Measurements from ENCODE around the gene TM4SF20. TPM values are rescaled to one million over a fixed set of nuclear protein-coding genes. Genes with fewer than 3 reads are reported as not detected.
"Not testable (repeated sequence)": the region's sequence is repeated elsewhere in the genome, so short reads cannot be mapped to it uniquely, and the experiment has no call there.

TM4SF20 gene
- total RNA-seq, 2 donors from 2014 or later = not detected

DNA sequence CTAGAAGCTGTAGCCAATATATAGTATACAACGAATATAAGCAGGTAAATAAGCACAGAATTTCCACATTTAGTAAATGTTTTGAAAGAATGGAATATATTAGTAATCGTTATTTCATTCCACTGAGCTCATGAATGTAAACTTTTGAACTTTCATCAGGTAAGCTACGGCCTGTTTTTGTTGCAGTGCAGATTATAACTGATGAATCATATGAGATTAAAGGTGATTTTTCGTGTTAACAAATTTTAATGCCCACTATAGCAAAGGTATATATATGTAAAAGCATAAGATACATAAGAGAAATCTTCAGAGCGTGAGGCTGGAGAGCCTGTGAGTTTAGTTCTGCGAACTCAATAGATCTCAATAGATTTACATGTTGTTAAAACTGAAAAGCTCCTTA is 7.5 kb upstream of the TM4SF20 start:
- H3K4me1 ChIP-seq (ENCODE audit: control insufficient read depth, insufficient read depth, low read length) = no peaks in the 10 kb centered on the region
- no peak for DNase-seq
- WGBS, 2 experiments (ENCODE audit: insufficient coverage in 1 of 2, insufficient read length in 1 of 2) = 91% methylated on average over 4 of the region's 6 CpGs; no CpG with 5 or more reads in 1 of the 2 experiments
- H3K4me3 Mint-ChIP-seq = no peak overlapping the region
- no peak overlapping the region for H3K4me3 ChIP-seq (ENCODE audit: low read length)
- H3K27ac ChIP-seq (ENCODE audit: low read depth, low read length) = no peak overlapping the region
- TF ChIP-seq, protein P1, sequence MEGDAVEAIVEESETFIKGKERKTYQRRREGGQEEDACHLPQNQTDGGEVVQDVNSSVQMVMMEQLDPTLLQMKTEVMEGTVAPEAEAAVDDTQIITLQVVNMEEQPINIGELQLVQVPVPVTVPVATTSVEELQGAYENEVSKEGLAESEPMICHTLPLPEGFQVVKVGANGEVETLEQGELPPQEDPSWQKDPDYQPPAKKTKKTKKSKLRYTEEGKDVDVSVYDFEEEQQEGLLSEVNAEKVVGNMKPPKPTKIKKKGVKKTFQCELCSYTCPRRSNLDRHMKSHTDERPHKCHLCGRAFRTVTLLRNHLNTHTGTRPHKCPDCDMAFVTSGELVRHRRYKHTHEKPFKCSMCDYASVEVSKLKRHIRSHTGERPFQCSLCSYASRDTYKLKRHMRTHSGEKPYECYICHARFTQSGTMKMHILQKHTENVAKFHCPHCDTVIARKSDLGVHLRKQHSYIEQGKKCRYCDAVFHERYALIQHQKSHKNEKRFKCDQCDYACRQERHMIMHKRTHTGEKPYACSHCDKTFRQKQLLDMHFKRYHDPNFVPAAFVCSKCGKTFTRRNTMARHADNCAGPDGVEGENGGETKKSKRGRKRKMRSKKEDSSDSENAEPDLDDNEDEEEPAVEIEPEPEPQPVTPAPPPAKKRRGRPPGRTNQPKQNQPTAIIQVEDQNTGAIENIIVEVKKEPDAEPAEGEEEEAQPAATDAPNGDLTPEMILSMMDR (conservative IDR thresholded peaks at IDR 0.05) = no peak
- H3K9ac ChIP-seq (ENCODE audit: extremely low read depth, low read length, poor library complexity, severe bottlenecking) = no peak overlapping the region
- no peaks in the 10 kb centered on the region for H3K9me3 ChIP-seq (ENCODE audit: control insufficient read depth, low read length)
- no peaks in the 10 kb centered on the region for H3K9me3 Mint-ChIP-seq
- no peaks in the 10 kb centered on the region for H3K36me3 ChIP-seq (ENCODE audit: control insufficient read depth, insufficient read depth, low read length)
- no peaks in the 10 kb centered on the region for H3K27me3 ChIP-seq (ENCODE audit: control insufficient read depth, insufficient read depth, low read length, poor library complexity, severe bottlenecking)
- H3K36me3 Mint-ChIP-seq (ENCODE audit: low read depth) = no peaks in the 10 kb centered on the region
- H3K27ac Mint-ChIP-seq = no peak overlapping the region
- peaks cover 2% of the 10 kb centered on the region for H3K4me1 Mint-ChIP-seq
- H3K27me3 Mint-ChIP-seq (ENCODE audit: insufficient read depth) = no peaks in the 10 kb centered on the region

DNA sequence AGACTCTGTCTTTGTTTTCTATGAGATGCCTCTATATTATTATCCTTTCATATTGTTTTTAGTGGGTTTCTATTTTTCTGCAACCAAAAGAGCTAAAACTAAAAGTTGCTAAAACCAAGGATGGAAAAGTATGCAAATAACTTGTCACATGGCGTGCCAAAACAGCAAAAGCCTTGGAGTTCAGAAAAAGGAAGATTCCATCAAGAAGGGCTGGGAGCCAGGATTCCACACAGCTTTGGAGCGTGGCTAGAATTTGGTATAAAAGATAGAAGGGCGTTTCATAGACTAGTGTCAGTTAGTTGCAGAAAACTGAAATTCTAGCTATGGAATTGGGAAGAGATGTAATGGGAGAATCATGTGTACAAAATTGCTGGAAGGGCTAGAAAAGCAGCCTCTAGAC is 4.6 kb upstream of the TM4SF20 start:
- no peak for DNase-seq
- Histone ChIP-seq H3K27me3 (ENCODE audit: control insufficient read depth, insufficient read depth, low read length, poor library complexity, severe bottlenecking) (no peaks in the 10 kb centered on the region), H3K9ac (ENCODE audit: extremely low read depth, low read length, poor library complexity, severe bottlenecking) (no peak overlapping the region), H3K9me3 (ENCODE audit: control insufficient read depth, low read length) (no peaks in the 10 kb centered on the region), H3K4me3 (ENCODE audit: low read length) (no peak overlapping the region), H3K4me1 (ENCODE audit: control insufficient read depth, insufficient read depth, low read length) (no peaks in the 10 kb centered on the region), H3K36me3 (ENCODE audit: control insufficient read depth, insufficient read depth, low read length) (no peaks in the 10 kb centered on the region), H3K27ac (ENCODE audit: low read depth, low read length) (no peak overlapping the region)
- 85 to 86% methylated on average over 3 of the region's 3 CpGs for WGBS, 2 experiments (ENCODE audit: insufficient coverage in 1 of 2, insufficient read length in 1 of 2)
- TF ChIP-seq, protein P1 (conservative IDR thresholded peaks at IDR 0.05) = no peak
- no peaks in the 10 kb centered on the region for H3K27me3 Mint-ChIP-seq (ENCODE audit: insufficient read depth)
- H3K4me3 Mint-ChIP-seq = no peak overlapping the region
- H3K27ac Mint-ChIP-seq = no peak overlapping the region
- no peaks in the 10 kb centered on the region for H3K9me3 Mint-ChIP-seq
- H3K4me1 Mint-ChIP-seq = no peaks in the 10 kb centered on the region
- no peaks in the 10 kb centered on the region for H3K36me3 Mint-ChIP-seq (ENCODE audit: low read depth)

DNA sequence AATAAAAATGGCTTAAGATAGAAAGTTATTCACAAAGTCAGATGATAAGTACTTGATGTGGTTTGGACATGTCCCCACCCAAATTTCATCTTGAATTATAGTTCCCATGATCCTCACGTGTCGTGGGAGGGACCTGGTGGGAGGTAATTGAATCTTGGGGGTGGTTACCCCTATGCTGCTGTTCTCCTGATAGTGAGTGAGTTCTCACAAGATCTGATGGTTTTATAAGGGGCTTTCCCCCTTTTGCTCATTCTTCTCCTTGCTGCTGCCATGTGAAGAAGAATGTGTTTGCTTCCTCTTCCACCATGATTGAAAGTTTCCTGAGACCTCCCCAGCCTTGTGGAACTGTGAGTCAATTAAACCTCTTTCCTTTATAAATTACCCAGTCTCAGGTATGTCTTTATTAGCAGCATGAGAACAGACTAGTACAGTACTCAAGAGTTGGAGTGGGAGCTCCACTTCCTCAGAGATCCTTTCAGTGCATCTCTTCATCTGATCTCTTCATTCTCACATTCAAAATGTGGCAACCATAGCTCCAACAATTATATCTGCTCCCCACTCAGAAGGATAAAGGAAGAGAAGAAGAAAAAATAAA is 3.2 kb upstream of the TM4SF20 start:
- H3K9me3 ChIP-seq (ENCODE audit: control insufficient read depth, low read length); H3K27me3 ChIP-seq (ENCODE audit: control insufficient read depth, insufficient read depth, low read length, poor library complexity, severe bottlenecking); H3K4me1 ChIP-seq (ENCODE audit: control insufficient read depth, insufficient read depth, low read length); H3K36me3 Mint-ChIP-seq (ENCODE audit: low read depth); H3K4me3 Mint-ChIP-seq; DNase-seq; H3K27ac ChIP-seq (ENCODE audit: low read depth, low read length); H3K27ac Mint-ChIP-seq; H3K4me1 Mint-ChIP-seq; H3K9me3 Mint-ChIP-seq; H3K27me3 Mint-ChIP-seq (ENCODE audit: insufficient read depth); H3K36me3 ChIP-seq (ENCODE audit: control insufficient read depth, insufficient read depth, low read length); H3K4me3 ChIP-seq (ENCODE audit: low read length); H3K9ac ChIP-seq (ENCODE audit: extremely low read depth, low read length, poor library complexity, severe bottlenecking): not testable (repeated sequence)
- WGBS, 2 experiments (ENCODE audit: insufficient coverage in 1 of 2, insufficient read length in 1 of 2) = 100% methylated on average over 2 of the region's 2 CpGs; no CpG with 5 or more reads in 1 of the 2 experiments

DNA sequence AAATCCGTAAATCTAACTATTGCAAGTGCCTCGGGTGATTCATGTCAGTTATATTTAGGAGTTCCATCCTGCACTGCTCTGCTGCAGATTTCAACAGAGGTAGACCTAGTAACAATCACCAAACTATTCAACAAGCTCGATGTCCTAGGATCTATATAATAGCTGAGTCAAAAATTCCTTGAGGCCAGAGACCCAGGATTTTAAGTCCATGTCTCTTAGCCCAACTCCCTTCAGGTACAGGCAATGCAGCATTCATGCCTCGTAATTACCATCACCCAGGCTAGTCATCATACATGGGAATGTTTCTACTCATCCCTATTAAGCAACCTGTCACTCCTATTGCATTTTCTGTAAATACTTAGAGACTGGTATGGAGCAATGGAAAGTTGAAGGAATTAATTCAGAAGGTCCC is 729 bp downstream of the TM4SF20 start:
- Mint-ChIP-seq H3K4me3 (no peak overlapping the region), H3K36me3 (ENCODE audit: low read depth) (no peaks in the 10 kb centered on the region), H3K4me1 (peaks cover 8% of the 10 kb centered on the region), H3K9me3 (no peaks in the 10 kb centered on the region), H3K27ac (no peak overlapping the region), H3K27me3 (ENCODE audit: insufficient read depth) (no peaks in the 10 kb centered on the region)
- TF ChIP-seq, protein P1 (conservative IDR thresholded peaks at IDR 0.05) = no peak
- H3K27ac ChIP-seq (ENCODE audit: low read depth, low read length) = no peak overlapping the region
- no peak for DNase-seq
- no peaks in the 10 kb centered on the region for H3K36me3 ChIP-seq (ENCODE audit: control insufficient read depth, insufficient read depth, low read length)
- no peak overlapping the region for H3K4me3 ChIP-seq (ENCODE audit: low read length)
- no peaks in the 10 kb centered on the region for H3K4me1 ChIP-seq (ENCODE audit: control insufficient read depth, insufficient read depth, low read length)
- 94 to 95% methylated on average over 2 to 4 of the region's 4 CpGs for WGBS, 2 experiments (ENCODE audit: insufficient coverage in 1 of 2, insufficient read length in 1 of 2)
- no peak overlapping the region for H3K9ac ChIP-seq (ENCODE audit: extremely low read depth, low read length, poor library complexity, severe bottlenecking)
- H3K27me3 ChIP-seq (ENCODE audit: control insufficient read depth, insufficient read depth, low read length, poor library complexity, severe bottlenecking) = no peaks in the 10 kb centered on the region
- no peaks in the 10 kb centered on the region for H3K9me3 ChIP-seq (ENCODE audit: control insufficient read depth, low read length)

Measured in endodermal cell (in vitro differentiated cells).